Stimulated activated CD8-positive, alpha-beta memory T cell treated with anti-CD3 and anti-CD28 coated beads, Interleukin-12 subunit alpha, Interleukin-12 subunit beta, amount 100 ng/mL, for 1 hour (primary cell): ENCODE results near the gene GSX1.
"Not testable (repeated sequence)": the region's sequence is repeated elsewhere in the genome, so short reads cannot be mapped to it uniquely, and the experiment has no call there.

Experiments
- DNase-seq: peaks from one replicate; pipeline ENCODE4 v3.0.0-alpha.2; 2020; ENCODE audit warnings: low read depth

Gene GSX1

GRCh38 chr13:27792393-27793218 is at the start of gene GSX1:
GSX1 (plus strand) TSS chr13:27792483; CDS start chr13:27792691, 208 bp downstream.
- no peak for DNase-seq

GRCh38 chr13:27744801-27745200 is 47.5 kb upstream of the GSX1 start:
- DNase-seq, result no peak

GRCh38 chr13:27745301-27745700 is 47.0 kb upstream of the GSX1 start:
- no peak for DNase-seq

GRCh38 chr13:27748143-27748542 is 44.1 kb upstream of the GSX1 start:
- not testable (repeated sequence) for DNase-seq

GRCh38 chr13:27751953-27752532 is 40.2 kb upstream of the GSX1 start:
- no peak for DNase-seq

- no peak for DNase-seq
Measured at GRCh38 chr13:27765650-27766049, 26.6 kb upstream of the GSX1 start.

GRCh38 chr13:27770809-27771208 is 21.5 kb upstream of the GSX1 start:
- no peak for DNase-seq

- DNase-seq, result no peak
Measured at GRCh38 chr13:27772651-27773425, 19.4 kb upstream of the GSX1 start.

GRCh38 chr13:27774169-27774568 is 18.1 kb upstream of the GSX1 start:
- no peak for DNase-seq

GRCh38 chr13:27774651-27775050 is 17.6 kb upstream of the GSX1 start:
- DNase-seq, result no peak

GRCh38 chr13:27775943-27776342 is 16.3 kb upstream of the GSX1 start:
- no peak for DNase-seq

GRCh38 chr13:27782151-27782550 is 10.1 kb upstream of the GSX1 start:
- no peak for DNase-seq

- DNase-seq, result no peak
Measured at GRCh38 chr13:27783111-27783510, 9.2 kb upstream of the GSX1 start.

GRCh38 chr13:27788271-27788670 is 4.0 kb upstream of the GSX1 start:
- no peak for DNase-seq

GRCh38 chr13:27789153-27789494 is 3.2 kb upstream of the GSX1 start:
- no peak for DNase-seq

- DNase-seq, result no peak
Measured at GRCh38 chr13:27789495-27790303, 2.6 kb upstream of the GSX1 start.

- DNase-seq, result no peak
Measured at GRCh38 chr13:27790523-27790922, 1.8 kb upstream of the GSX1 start.

GRCh38 chr13:27791146-27791900 is 960 bp upstream of the GSX1 start:
- DNase-seq, result no peak

GRCh38 chr13:27791901-27792392 is 336 bp upstream of the GSX1 start:
- DNase-seq, result no peak

GRCh38 chr13:27793507-27794367 is 1.5 kb downstream of the GSX1 start:
- no peak for DNase-seq
